Spleen (tissue), 11 donors: ENCODE measurements around the gene ZKSCAN5. TPM values are rescaled to one million over a fixed set of nuclear protein-coding genes. Genes with fewer than 3 reads are reported as not detected.
"Not testable (repeated sequence)": the region's sequence is repeated elsewhere in the genome, so short reads cannot be mapped to it uniquely, and the experiment has no call there.

Source experiments
- DNase-seq: peaks from one replicate; pipeline ENCODE4 v3.0.0-alpha.2; 2020
- H3K27ac ChIP-seq, 8 donors: fragments of 200-600 bp; sonication (generic) in 7 of 8; 1 replicate in 4 of 8; 2 replicates in 4 of 8; pipeline versions ENCODE4 v1.5.0 to v1.8.0; 2016 to 2021; ENCODE audit warnings: inconsistent platforms in 4 of 8, mild to moderate bottlenecking in 4 of 8, moderate library complexity in 1 of 8
- H3K27me3 ChIP-seq, 7 donors: fragments of 200-600 bp; sonication (generic) in 6 of 7; replicated peaks in 1 of 7; 1 replicate in 4 of 7; 2 replicates in 3 of 7; pipeline versions ENCODE4 v1.5.0 to v1.8.0; 2016 to 2021; ENCODE audit warnings: inconsistent platforms in 3 of 7, mild to moderate bottlenecking in 1 of 7
- H3K36me3 ChIP-seq, 6 donors: fragments of 200-600 bp; sonication (generic) in 5 of 6; 1 replicate in 4 of 6; 2 replicates in 2 of 6; pipeline versions ENCODE4 v1.5.0 to v1.8.0; 2016 to 2021; ENCODE audit warnings: inconsistent platforms in 2 of 6
- H3K4me1 ChIP-seq, 6 donors: fragments of 200-600 bp; sonication (generic) in 5 of 6; 1 replicate in 3 of 6; 2 replicates in 3 of 6; pipeline versions ENCODE4 v1.5.0 to v1.8.0; 2016 to 2021; ENCODE audit warnings: inconsistent platforms in 3 of 6
- H3K4me3 ChIP-seq, 8 donors: fragments of 200-600 bp; sonication (generic) in 7 of 8; 1 replicate in 4 of 8; 2 replicates in 4 of 8; pipeline versions ENCODE4 v1.5.0 to v1.8.0; 2016 to 2021; ENCODE audit warnings: inconsistent platforms in 4 of 8, mild to moderate bottlenecking in 4 of 8, moderate library complexity in 2 of 8
- H3K9me3 ChIP-seq, 8 donors: fragments of 200-600 bp; sonication (generic) in 7 of 8; 1 replicate in 4 of 8; 2 replicates in 4 of 8; pipeline versions ENCODE4 v1.5.0 to v1.8.0; 2016 to 2021; ENCODE audit warnings: inconsistent platforms in 4 of 8
- POLR2A ChIP-seq, 3 donors: fragments of 450-650 bp; IDR thresholded peaks; one replicate each; pipeline ENCODE4 v1.5.1; 2017; ENCODE audit warnings: antibody characterized with exemption in 3 of 3, mild to moderate bottlenecking in 1 of 3
- POLR2AphosphoS5 ChIP-seq, 3 donors: sonication (generic); formaldehyde crosslinking; IDR thresholded peaks; one replicate each; pipeline ENCODE4 v1.5.1; 2017; ENCODE audit warnings: antibody characterized with exemption in 3 of 3
- WGBS, 5 donors: extraction: QIAGEN DNeasy Blood & Tissue Kit in 3 of 5; methylation state at CpG; one replicate each; pipeline versions ENCODE4 v1.1.5 to v1.1.7; 2013 to 2018; 5-methylcytosine and 5-hydroxymethylcytosine counted together
- intact Hi-C: fragments of 100-400 bp; cut with DNase I; formaldehyde crosslinking; loops from one replicate; pipeline ENCODE4 v1.15.0; 2023; ENCODE audit warnings: low total_unique reads
- polyA plus RNA-seq, 3 donors: library from polyadenylated mRNA; stranded (reverse); fragments of 200-250 nt; gene quantifications; one replicate each; pipeline ENCODE4 v1.2.1, GENCODE V29; 2013
- total RNA-seq, 7 donors: library from RNA; depleted of rRNA in 3 of 7; stranded (reverse); fragments of >200 nt in 3 of 7; fragmentation: NEBNext Ultra II Directional in 4 of 7; extraction: Animal tissue kit (Norgen Biotek cat#: 25700) in 4 of 7; gene quantifications; one replicate each; pipeline versions ENCODE4 v1.1.0 to v1.2.1, GENCODE V29; 2016 to 2021
- TF ChIP-seq, protein P1 (sequence below), 11 experiments: fragments of 200-600 bp in 7 of 11; fragments of 450-650 bp in 4 of 11; sonication (generic) in 4 of 11; IDR thresholded peaks in 8 of 11; conservative IDR thresholded peaks in 3 of 11; 1 replicate in 7 of 11; 2 replicates in 4 of 11; pipeline versions ENCODE4 v1.4.0 to v1.8.0; 2016 to 2021; ENCODE audit warnings: antibody characterized with exemption in 11 of 11, inconsistent platforms in 4 of 11, mild to moderate bottlenecking in 1 of 11
- donor health status: healthy with polysubstance abuse.
- donor health status: DM: no; HTN: no; CAD: no; lungs with moderate emphysema.
- donor health status: DM: no; HTN: no; CAD: no.
- donor health status: Bipolar disorder and iron deficiency.
- donor health status: healthy.
- donor health status: DM: no; HTN: no; CAD: no.
- donor health status: DM: yes; HTN: yes; CAD: no.

Gene ZKSCAN5
- total and polyA plus RNA-seq, 10 donors: 2.9 to 12.2 (median 8.5) TPM

DNA sequence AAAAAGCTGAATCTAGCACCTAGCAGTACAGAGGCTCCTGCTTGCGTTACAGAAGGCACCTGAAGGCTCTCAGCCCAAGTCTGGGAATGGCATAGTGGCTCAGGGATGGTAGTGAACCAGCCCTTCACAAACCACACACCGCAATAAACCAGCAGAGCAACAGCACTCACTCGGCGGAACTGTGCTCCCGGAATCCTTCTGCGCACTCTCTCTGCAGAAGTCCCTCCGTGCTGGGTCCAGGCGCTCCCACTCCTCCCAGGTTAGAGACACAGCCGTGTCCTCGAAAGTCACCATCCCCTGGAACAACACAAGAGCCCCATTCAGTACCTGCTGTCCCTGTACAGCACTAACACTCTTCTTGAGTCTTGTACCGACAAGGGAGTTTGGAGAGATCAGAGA lies 5.9 kb upstream of the ZKSCAN5 start:
- peaks cover 11 to 52% (median 42%) of the 10 kb centered on the region in 6 donors for H3K36me3 ChIP-seq
- peak overlapping the region in 7 of 8 donors; percentile 96 to 100 (median 98) for H3K27ac ChIP-seq
- DNase-seq: peak; percentile 73
- H3K4me1 ChIP-seq: peaks cover 22 to 56% (median 40%) of the 10 kb centered on the region in 6 donors
- WGBS, 5 donors: 62 to 76% (median 74%) methylated on average over 11 of the region's 11 CpGs
- TF ChIP-seq POLR2A (IDR thresholded peaks at IDR 0.05): no peak
- TF ChIP-seq POLR2AphosphoS5 (IDR thresholded peaks at IDR 0.05): no peak
- TF ChIP-seq, protein P1, sequence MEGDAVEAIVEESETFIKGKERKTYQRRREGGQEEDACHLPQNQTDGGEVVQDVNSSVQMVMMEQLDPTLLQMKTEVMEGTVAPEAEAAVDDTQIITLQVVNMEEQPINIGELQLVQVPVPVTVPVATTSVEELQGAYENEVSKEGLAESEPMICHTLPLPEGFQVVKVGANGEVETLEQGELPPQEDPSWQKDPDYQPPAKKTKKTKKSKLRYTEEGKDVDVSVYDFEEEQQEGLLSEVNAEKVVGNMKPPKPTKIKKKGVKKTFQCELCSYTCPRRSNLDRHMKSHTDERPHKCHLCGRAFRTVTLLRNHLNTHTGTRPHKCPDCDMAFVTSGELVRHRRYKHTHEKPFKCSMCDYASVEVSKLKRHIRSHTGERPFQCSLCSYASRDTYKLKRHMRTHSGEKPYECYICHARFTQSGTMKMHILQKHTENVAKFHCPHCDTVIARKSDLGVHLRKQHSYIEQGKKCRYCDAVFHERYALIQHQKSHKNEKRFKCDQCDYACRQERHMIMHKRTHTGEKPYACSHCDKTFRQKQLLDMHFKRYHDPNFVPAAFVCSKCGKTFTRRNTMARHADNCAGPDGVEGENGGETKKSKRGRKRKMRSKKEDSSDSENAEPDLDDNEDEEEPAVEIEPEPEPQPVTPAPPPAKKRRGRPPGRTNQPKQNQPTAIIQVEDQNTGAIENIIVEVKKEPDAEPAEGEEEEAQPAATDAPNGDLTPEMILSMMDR (IDR thresholded peaks at IDR 0.05 in 8 of 11, conservative IDR thresholded peaks at IDR 0.05 in 3 of 11): no peak
- peaks cover 5 to 22% (median 21%) of the 10 kb centered on the region in 8 donors for H3K9me3 ChIP-seq
- no peaks in the 10 kb centered on the region for H3K27me3 ChIP-seq
- intact Hi-C loops: no loop called here
- H3K4me3 ChIP-seq: peak overlapping the region; percentile 85 to 99 (median 97)

GRCh38 chr7:99499371-99499720 lies 5.1 kb upstream of the ZKSCAN5 start:
- Histone ChIP-seq H3K36me3 (peaks cover 3 to 44% (median 34%) of the 10 kb centered on the region in 6 donors), H3K27me3 (no peaks in the 10 kb centered on the region), H3K9me3 (peaks cover 0 to 14% (median 13%) of the 10 kb centered on the region in 8 donors), H3K4me3 (peak overlapping the region; percentile 85 to 99 (median 97)), H3K27ac (peak overlapping the region; percentile 84 to 100 (median 98)), H3K4me1 (peaks cover 22 to 64% (median 45%) of the 10 kb centered on the region in 6 donors)
- intact Hi-C loops: no loop called here
- TF ChIP-seq POLR2AphosphoS5 (IDR thresholded peaks at IDR 0.05) (no peak), POLR2A (IDR thresholded peaks at IDR 0.05) (no peak)
- TF ChIP-seq, protein P1 (IDR thresholded peaks at IDR 0.05 in 8 of 11, conservative IDR thresholded peaks at IDR 0.05 in 3 of 11): no peak
- no peak for DNase-seq
- WGBS, 5 donors: 0 to 1% (median 0%) methylated on average over 11 to 14 of the region's 14 CpGs

GRCh38 chr7:99499721-99500636 lies 4.5 kb upstream of the ZKSCAN5 start, which contains the start of gene ZNF394:
Gene ZNF394, minus strand, starts transcription at chr7:99500281. Its CDS starts 188 bp downstream, at chr7:99500093.
- intact Hi-C loops: no loop called here
- TF ChIP-seq POLR2AphosphoS5 (IDR thresholded peaks at IDR 0.05): peak; percentile 95 to 99 (median 95)
- TF ChIP-seq, protein P1 (IDR thresholded peaks at IDR 0.05 in 8 of 11, conservative IDR thresholded peaks at IDR 0.05 in 3 of 11): peak in 1 of 11 experiments; percentile 32
- TF ChIP-seq POLR2A (IDR thresholded peaks at IDR 0.05): peak in 2 of 3 donors; percentile 23 to 36

DNA sequence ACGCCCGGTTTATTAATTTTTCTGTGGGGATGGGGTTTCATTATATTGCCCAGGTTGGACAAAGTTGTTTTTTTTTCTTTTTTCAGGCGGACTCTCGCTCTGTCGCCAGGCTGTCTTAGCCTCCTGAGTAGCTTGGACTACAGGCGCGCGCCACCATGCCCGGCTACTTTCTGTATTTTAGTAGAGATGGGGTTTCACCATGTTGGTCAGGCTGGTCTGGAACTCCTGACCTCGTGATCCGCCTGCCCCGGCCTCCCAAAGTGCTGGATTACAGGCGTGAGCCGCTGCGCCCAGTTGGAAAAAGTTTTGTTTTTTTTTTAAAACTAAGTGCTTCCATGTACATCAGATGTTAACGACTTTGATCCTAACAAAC lies 3.8 kb upstream of the ZKSCAN5 start:
- Histone ChIP-seq H3K36me3 (peaks cover 0 to 32% (median 21%) of the 10 kb centered on the region in 6 donors), H3K27ac (peak overlapping the region; percentile 84 to 100 (median 98)), H3K4me3 (peak overlapping the region; percentile 85 to 99 (median 97)), H3K27me3 (no peaks in the 10 kb centered on the region), H3K9me3 (peaks cover 0 to 2% (median 0%) of the 10 kb centered on the region in 8 donors), H3K4me1 (peaks cover 24 to 67% (median 49%) of the 10 kb centered on the region in 6 donors)
- WGBS, 5 donors: 44 to 60% (median 52%) methylated on average over 16 of the region's 16 CpGs
- DNase-seq: no peak
- intact Hi-C loops: no loop called here
- TF ChIP-seq, protein P1 (IDR thresholded peaks at IDR 0.05 in 8 of 11, conservative IDR thresholded peaks at IDR 0.05 in 3 of 11): no peak
- TF ChIP-seq POLR2A (IDR thresholded peaks at IDR 0.05): no peak
- no peak for TF ChIP-seq POLR2AphosphoS5 (IDR thresholded peaks at IDR 0.05)

More at GRCh38 chr7:99499721-99500636, 4.5 kb upstream of the ZKSCAN5 start, which contains the start of gene ZNF394:
- Histone ChIP-seq H3K27me3 (no peaks in the 10 kb centered on the region), H3K36me3 (peaks cover 0 to 38% (median 27%) of the 10 kb centered on the region in 6 donors), H3K4me3 (peak within 1 kb of the TSS; percentile 85 to 99 (median 97)), H3K27ac (peak within 1 kb of the TSS; percentile 84 to 100 (median 98)), H3K4me1 (peaks cover 22 to 64% (median 45%) of the 10 kb centered on the region in 6 donors), H3K9me3 (peaks cover 0 to 8% (median 6%) of the 10 kb centered on the region in 8 donors)
- DNase-seq: peak; percentile 98
- 0 to 1% (median 1%) methylated on average over 36 to 68 of the region's 68 CpGs for WGBS, 5 donors

DNA sequence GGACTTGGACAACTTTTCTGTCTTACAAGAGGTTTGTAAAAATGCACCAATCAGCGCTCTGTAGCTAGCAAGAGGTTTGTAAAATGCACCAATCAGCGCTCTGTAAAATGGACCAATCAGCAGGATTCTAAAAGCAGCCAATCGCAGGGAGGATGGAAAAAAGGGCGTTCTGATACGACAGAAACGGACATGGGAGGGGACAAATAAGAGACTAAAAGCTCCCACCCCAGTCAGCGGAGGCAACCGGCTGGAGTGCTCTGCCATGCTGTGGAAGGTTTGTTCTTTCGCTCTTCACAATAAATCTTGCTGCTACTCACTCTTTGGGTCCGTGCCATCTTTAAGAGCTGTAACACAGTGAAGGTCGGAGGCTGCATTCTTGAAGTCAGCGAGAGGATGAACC lies 3.2 kb upstream of the ZKSCAN5 start:
- H3K9me3 ChIP-seq, H3K27me3 ChIP-seq, DNase-seq, intact Hi-C loops: not testable (repeated sequence)
- Histone ChIP-seq H3K4me1 (peaks cover 30 to 67% (median 53%) of the 10 kb centered on the region in 6 donors), H3K27ac (peak overlapping the region in 1 of 8 donors; percentile 99), H3K36me3 (peaks cover 0 to 26% (median 15%) of the 10 kb centered on the region in 6 donors), H3K4me3 (peak overlapping the region in 4 of 8 donors; percentile 85 to 99 (median 97))
- 90 to 96% (median 93%) methylated on average over 12 of the region's 12 CpGs for WGBS, 5 donors
